OCI-LY3 (cell line): ENCODE results near the gene SARS2.

Experiments used
- H2AFZ ChIP-seq: fragments of 200-600, 300-600 bp; shearing (Covaris generic); 2 replicates; pipeline ENCODE4 v1.6.0; 2014; ENCODE audit warnings: antibody characterized with exemption, low read depth, low read length
- H3K27ac ChIP-seq: fragments of 200-600, 300-600 bp; sonication (generic); 2 replicates; pipeline ENCODE4 v1.5.1; 2014; ENCODE audit warnings: mild to moderate bottlenecking, low read length, moderate library complexity, mixed read lengths
- H3K27me3 ChIP-seq: fragments of 200-600, 300-600 bp; sonication (generic); 2 replicates; pipeline ENCODE4 v1.6.1; 2014; ENCODE audit warnings: low read depth, low read length, mixed read lengths
- H3K36me3 ChIP-seq: fragments of 200-600, 300-600 bp; sonication (generic); replicated peaks from 2 replicates; pipeline ENCODE3; 2014; ENCODE audit warnings: low read depth, low read length, mixed read lengths
- H3K4me1 ChIP-seq: fragments of 300-600, 200-600 bp; sonication (generic); 2 replicates; pipeline ENCODE4 v1.6.1; 2014; ENCODE audit warnings: low read length, mixed read lengths
- H3K4me2 ChIP-seq: fragments of 200-600, 300-600 bp; sonication (generic); 2 replicates; pipeline ENCODE4 v1.6.1; 2014; ENCODE audit warnings: low read length, mixed read lengths
- H3K4me3 ChIP-seq: fragments of 300-600, 200-600 bp; sonication (generic); 2 replicates; pipeline ENCODE4 v1.5.1; 2014; ENCODE audit warnings: antibody characterized with exemption, mild to moderate bottlenecking, low read length, moderate library complexity
- H3K79me2 ChIP-seq: fragments of 300-600, 200-600 bp; shearing (Covaris generic); 2 replicates; pipeline ENCODE4 v1.6.1; 2014; ENCODE audit warnings: mild to moderate bottlenecking, low read length, mixed read lengths
- H3K9ac ChIP-seq: fragments of 300-600, 200-600 bp; shearing (Covaris generic); 2 replicates; pipeline ENCODE4 v1.6.0; 2014; ENCODE audit warnings: mild to moderate bottlenecking, low read length, moderate library complexity
- H3K9me3 ChIP-seq: fragments of 200-600, 300-600 bp; shearing (Covaris generic); 2 replicates; pipeline ENCODE4 v1.6.1; 2014; ENCODE audit warnings: low read length, mixed read lengths; ENCODE audit not compliant: insufficient read depth
- H4K20me1 ChIP-seq: fragments of 200-600, 300-600 bp; sonication (generic); 2 replicates; pipeline ENCODE4 v1.6.1; 2016; ENCODE audit warnings: low read length, mixed read lengths; ENCODE audit not compliant: insufficient read depth
- EZH2phosphoT487 ChIP-seq: fragments of 200-600 bp; shearing (Covaris generic); IDR thresholded peaks from 2 replicates; pipeline ENCODE4 v1.6.1; 2018; ENCODE audit warnings: antibody characterized with exemption, mixed run types, low read depth
- TF ChIP-seq, protein P1 (sequence below): fragments of 200-600, 300-600 bp; sonication (generic); IDR thresholded peaks from 2 replicates; pipeline ENCODE4 v1.5.1; 2014; ENCODE audit warnings: antibody characterized with exemption, low read length, low read depth

The SARS2 gene

GRCh38 chr19:38911388-38912001 lies 19.1 kb downstream of the SARS2 start:
- H3K4me1 ChIP-seq, result no peaks in the 10 kb centered on the region
- H3K9me3 ChIP-seq, result no peaks in the 10 kb centered on the region
- no peak overlapping the region for H2AFZ ChIP-seq
- H3K4me2 ChIP-seq, result no peak overlapping the region
- H3K79me2 ChIP-seq, result no peaks in the 10 kb centered on the region
- no peak overlapping the region for H3K27ac ChIP-seq
- no peak overlapping the region for H3K9ac ChIP-seq
- no peak overlapping the region for H3K4me3 ChIP-seq
- peaks cover 18% of the 10 kb centered on the region for H3K36me3 ChIP-seq
- no peaks in the 10 kb centered on the region for H3K27me3 ChIP-seq
- TF ChIP-seq EZH2phosphoT487, result no peak
- TF ChIP-seq, protein P1, sequence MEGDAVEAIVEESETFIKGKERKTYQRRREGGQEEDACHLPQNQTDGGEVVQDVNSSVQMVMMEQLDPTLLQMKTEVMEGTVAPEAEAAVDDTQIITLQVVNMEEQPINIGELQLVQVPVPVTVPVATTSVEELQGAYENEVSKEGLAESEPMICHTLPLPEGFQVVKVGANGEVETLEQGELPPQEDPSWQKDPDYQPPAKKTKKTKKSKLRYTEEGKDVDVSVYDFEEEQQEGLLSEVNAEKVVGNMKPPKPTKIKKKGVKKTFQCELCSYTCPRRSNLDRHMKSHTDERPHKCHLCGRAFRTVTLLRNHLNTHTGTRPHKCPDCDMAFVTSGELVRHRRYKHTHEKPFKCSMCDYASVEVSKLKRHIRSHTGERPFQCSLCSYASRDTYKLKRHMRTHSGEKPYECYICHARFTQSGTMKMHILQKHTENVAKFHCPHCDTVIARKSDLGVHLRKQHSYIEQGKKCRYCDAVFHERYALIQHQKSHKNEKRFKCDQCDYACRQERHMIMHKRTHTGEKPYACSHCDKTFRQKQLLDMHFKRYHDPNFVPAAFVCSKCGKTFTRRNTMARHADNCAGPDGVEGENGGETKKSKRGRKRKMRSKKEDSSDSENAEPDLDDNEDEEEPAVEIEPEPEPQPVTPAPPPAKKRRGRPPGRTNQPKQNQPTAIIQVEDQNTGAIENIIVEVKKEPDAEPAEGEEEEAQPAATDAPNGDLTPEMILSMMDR, result no peak
- no peaks in the 10 kb centered on the region for H4K20me1 ChIP-seq

- Histone ChIP-seq H3K9me3 (no peaks in the 10 kb centered on the region), H3K27me3 (no peaks in the 10 kb centered on the region), H3K4me3 (no peak overlapping the region), H2AFZ (no peak overlapping the region), H3K4me1 (no peaks in the 10 kb centered on the region), H3K36me3 (peaks cover 23% of the 10 kb centered on the region), H3K9ac (no peak overlapping the region), H3K79me2 (no peaks in the 10 kb centered on the region), H3K4me2 (no peak overlapping the region), H3K27ac (no peak overlapping the region), H4K20me1 (no peaks in the 10 kb centered on the region)
- TF ChIP-seq, protein P1, result no peak
- no peak for TF ChIP-seq EZH2phosphoT487
These were observed 20.1 kb downstream of the SARS2 start for GRCh38 chr19:38910488-38910887.

DNA sequence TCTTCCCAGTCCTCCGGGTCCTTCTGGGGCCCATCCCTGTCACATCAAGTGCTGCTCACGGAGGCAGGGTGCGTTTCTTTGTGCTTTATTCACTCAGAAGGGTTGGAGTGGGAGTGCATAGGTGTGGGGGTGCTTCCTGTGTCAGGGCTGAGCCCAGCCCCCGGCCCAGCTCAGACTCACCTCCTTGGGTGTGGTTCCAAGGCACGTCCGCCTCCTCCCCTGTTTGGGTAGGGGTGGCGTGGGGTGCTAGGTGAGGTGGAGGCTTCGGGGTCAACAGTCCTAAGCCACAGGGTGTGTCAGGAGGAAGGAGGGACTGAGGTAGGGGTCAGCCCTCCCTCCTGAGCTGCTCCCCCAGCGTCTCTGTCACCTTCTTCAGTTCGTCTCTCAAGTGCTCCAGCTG lies 21.7 kb downstream of the SARS2 start:
- H3K9me3 ChIP-seq, result no peaks in the 10 kb centered on the region
- H2AFZ ChIP-seq, result no peak overlapping the region
- no peak overlapping the region for H3K27ac ChIP-seq
- H3K4me2 ChIP-seq, result no peak overlapping the region
- H3K79me2 ChIP-seq, result peaks cover 5% of the 10 kb centered on the region; the same call in 1 of the 2 replicates
- no peaks in the 10 kb centered on the region for H3K4me1 ChIP-seq
- no peak overlapping the region for H3K4me3 ChIP-seq
- H3K9ac ChIP-seq, result no peak overlapping the region
- peaks cover 37% of the 10 kb centered on the region for H3K36me3 ChIP-seq
- no peaks in the 10 kb centered on the region for H4K20me1 ChIP-seq
- no peaks in the 10 kb centered on the region for H3K27me3 ChIP-seq
- TF ChIP-seq, protein P1, result no peak
- no peak for TF ChIP-seq EZH2phosphoT487

GRCh38 chr19:38907670-38908069 lies 22.9 kb downstream of the SARS2 start:
- Histone ChIP-seq H3K27me3 (no peaks in the 10 kb centered on the region), H3K79me2 (peaks cover 14% of the 10 kb centered on the region; the same call in 1 of the 2 replicates), H3K4me2 (no peak overlapping the region), H3K9ac (no peak overlapping the region), H3K4me3 (no peak overlapping the region), H3K9me3 (no peaks in the 10 kb centered on the region), H3K27ac (no peak overlapping the region), H2AFZ (no peak overlapping the region), H3K4me1 (no peaks in the 10 kb centered on the region), H4K20me1 (no peaks in the 10 kb centered on the region), H3K36me3 (peaks cover 37% of the 10 kb centered on the region)
- TF ChIP-seq EZH2phosphoT487, result no peak
